Measurements from ENCODE around the gene CAMSAP2.

The CAMSAP2 gene

GRCh38 chr1:200885623-200886402, 147.1 kb downstream of the CAMSAP2 start:
- DNase-seq = no peak

GRCh38 chr1:200886594-200886993, 147.9 kb downstream of the CAMSAP2 start:
- DNase-seq = no peak

- DNase-seq = no peak
Measured at GRCh38 chr1:200887036-200887435, 148.3 kb downstream of the CAMSAP2 start.

DNA sequence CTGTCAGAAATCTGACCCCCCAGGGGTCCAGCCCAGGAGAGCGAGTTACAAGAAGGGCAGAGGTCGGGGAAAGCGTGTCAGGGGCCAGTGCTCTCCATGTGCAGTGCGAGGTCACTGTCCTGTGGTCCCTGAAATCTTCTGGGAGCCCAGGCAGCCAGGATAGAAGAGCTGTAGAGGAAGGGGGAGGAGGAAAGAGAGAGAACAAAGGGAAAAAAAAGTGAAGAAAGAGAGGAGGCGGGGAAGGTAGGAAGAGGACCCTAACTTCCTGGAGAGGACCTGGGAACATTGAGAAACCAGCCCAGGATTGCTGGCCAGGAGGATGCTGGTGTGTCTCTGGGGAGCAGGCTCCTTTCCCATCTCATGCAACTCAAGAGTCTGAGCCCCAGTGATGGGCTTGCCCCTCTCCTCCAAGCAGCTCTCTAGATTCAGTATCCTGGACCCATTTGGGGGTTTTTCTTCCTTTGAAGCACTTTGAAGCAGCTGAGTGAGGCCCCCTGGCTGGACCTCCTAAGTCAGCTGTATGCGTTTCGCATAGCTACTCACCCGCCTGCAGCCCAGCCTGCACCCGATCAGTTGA, 149.2 kb downstream of the CAMSAP2 start:
- DNase-seq = no peak

GRCh38 chr1:200888349-200888838, 149.7 kb downstream of the CAMSAP2 start:
- DNase-seq = no peak

DNA sequence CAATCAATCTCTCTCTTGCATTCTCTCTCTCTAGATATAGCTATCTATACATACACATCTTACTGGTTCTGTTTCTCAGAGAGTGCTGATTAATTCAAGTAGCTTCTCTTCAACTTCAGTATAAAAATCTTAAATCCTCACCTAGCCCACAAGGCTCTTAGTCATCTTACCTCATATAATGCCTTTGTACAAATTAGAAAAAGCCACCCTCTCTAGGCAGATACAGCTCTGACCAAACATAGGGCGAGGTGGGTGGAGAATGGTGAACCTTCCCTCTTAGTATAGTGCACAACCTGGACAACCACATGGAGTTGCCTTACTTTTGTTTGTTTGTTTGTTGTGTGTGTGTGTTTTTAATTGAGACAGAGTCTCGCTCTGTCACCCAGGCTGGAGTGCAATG, 150.9 kb downstream of the CAMSAP2 start:
- DNase-seq = no peak

DNA sequence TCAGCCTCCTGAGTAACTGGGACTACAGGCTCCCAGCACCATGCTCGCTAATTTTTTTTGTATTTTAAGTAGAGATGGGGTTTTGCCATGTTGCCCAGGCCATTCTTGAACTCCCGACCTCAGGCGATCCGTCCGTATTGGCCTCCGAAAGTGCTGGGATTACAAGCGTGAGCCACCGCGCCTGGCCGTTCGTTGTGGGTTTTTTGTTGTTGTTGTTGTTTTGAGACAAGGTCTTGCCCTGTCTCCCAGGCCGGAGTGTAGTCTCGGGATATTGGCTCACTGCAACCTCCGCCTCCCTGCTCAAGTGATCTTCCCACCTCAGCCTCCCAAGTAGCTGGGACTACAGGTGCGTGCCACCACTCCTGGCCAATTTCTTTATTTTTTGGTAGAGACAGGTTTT, 151.3 kb downstream of the CAMSAP2 start:
- no peak for DNase-seq

DNA sequence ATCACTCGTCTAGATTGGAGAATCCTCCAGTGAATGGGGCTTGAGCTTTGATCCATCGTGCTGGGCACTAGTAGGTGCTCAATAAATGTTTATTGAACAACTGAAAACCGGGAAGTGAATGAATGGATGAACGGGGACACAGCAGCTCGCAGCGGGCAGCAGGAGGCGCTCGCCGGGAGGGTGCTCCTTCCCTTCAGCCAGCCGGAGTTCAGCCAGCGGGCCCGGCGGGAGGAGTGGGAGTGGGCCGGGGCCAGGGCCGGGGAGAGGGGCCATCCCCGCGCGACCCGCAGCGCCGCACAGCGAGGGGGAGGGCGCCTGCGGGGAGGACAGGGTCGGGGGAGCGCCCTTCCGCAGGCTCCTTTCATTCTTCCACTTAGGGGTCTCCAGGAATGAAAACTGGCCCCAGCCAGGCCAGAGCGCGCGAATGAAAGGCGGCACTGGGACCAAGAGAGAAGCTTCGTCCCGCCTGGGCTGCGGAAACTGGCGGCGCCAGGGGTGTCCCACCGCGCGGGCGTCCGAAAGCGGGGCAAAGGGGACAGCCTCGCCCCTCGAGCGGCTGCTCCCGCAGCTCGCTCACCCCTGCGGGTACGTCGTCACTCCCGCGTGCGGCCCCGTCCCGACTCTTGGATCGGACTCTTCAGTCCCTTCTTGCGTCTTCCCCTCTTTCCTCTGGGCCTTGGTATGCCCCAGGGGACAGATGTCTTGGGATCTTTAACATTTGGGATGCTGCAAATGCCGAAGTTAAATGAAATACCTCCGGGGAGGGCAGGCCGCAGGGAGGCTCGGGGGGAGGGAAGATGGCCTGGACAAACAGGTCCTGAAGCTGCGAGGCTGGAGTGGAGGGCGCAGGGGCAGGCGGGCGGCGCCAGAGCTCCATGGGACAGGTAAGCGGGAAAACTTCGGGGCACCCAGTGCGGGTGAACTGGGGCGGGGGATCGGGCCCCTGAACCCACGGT, 152.4 kb downstream of the CAMSAP2 start:
- no peak for DNase-seq

DNA sequence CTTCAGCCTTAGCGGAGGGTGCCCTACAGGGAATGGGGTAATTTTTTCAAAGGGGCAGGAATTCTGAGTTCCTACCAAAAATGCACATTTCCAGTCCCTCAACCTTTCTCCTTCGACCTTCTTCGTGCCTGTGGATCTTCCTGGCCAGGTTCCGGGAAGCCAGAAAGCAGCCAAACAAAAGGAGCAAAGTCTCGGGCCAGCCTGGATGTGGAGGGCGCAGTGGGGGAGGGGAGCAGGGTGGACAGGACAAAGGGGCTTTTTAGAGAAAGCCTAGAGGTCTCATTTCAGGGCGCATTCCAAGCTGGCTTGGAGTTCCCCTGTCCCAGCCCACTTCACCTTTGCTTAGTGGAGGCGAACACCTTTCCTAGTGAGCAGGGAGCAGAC, 153.1 kb downstream of the CAMSAP2 start:
- no peak for DNase-seq

GRCh38 chr1:200892546-200892945, 153.9 kb downstream of the CAMSAP2 start:
- DNase-seq = no peak

- no peak for DNase-seq
Measured at GRCh38 chr1:200892958-200893357, 154.3 kb downstream of the CAMSAP2 start.

DNA sequence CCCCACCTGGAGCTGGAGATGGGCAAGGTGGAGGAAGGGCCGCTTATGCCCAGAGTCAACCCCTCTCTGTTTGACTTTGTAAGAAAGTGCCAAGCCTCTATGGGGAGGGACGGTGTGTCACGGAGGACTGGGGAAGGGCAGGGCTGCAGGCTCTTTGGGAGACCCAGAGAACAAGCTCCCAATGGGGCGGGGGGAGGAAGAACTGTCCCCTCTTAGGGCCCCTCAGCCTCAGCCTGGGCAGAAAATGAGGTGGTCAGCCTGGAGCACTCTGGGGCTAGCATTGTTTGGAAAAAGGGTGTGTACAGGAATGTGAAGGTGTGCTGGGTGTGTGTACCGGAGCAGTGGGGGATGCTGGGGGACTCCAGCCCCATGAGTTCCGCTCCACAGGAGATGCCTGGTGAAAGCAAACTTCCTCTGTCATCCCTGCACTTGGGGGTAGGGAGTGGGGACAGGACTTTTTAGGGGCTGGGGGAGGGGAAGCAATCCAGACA, 154.8 kb downstream of the CAMSAP2 start:
- no peak for DNase-seq

GRCh38 chr1:200894712-200895442, 156.2 kb downstream of the CAMSAP2 start, which contains the start of gene INAVA:
Gene INAVA (plus strand): TSS chr1:200894900. CDS start chr1:200898401, 3,501 bp downstream.
- DNase-seq = no peak

DNA sequence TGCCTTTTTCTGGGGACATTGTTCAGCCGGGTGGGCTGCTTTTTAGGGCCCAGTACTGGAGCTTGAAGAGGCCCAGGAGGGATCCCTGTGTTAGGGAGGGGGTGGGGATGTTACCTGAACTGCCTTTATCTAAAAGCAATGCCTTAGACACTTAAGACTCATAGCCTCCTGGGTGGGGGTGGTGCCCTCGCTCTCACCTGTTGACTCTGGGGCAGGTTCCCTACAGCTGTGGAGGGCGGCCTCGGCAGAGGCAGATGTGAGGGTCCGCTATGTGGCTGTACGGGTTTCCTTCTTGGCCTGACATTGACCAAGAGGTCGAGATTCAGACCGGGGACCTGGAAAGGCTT, 156.7 kb downstream of the CAMSAP2 start:
- DNase-seq = no peak

- no peak for DNase-seq
Measured at GRCh38 chr1:200895801-200896530, 157.3 kb downstream of the CAMSAP2 start.

DNA sequence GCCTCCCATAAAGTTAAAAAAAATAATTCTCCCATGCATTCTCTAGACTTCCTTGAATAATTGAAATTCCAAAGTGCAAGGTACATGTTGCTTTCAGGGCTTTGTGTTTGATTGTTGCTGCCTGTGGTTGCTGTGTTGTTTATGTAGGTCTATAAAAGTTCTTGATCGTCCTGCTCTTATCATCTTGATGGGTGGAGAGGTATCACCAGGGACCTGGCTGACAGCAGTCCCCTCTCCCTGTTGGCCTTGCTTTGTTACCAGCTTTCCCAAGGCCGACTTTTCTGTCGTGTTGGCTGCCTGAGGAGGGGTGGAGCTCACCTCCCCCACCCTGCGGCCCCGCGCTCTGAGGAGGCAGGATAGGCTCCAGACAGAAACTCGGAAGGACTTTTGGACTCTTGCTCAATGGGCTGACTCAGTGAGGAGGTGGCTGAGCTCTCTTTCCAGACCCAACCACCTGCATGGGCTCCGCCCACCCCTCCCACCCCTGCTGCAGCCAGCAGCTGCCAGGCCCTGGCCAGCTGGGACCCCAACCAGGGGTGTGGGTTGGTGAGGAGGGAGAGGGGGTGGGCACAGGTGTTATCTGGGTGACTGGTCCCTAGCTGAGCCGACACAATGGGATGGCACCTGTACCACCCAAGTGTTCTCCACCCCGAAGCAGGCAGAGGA, 158.0 kb downstream of the CAMSAP2 start:
- DNase-seq = no peak

DNA sequence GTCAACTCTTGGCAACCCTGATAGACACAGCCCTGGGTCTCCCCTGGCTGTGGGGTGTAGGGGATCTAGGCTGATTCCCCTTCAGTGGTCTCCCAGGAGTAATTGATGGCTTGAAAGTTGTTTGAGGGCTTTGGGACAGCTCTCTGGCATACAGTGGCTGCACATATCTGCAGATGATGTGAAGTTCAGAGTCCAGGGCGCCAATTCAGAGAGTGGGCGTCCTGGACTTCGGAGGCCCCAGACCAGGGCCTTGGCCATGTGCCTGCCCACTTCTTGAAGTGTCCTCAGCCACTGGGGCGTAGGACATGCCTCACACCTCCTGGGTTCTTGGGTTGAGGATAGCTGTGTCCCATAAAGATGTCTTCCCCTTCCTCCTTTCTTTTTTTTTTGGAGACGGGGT, 158.6 kb downstream of the CAMSAP2 start:
- no peak for DNase-seq

DNA sequence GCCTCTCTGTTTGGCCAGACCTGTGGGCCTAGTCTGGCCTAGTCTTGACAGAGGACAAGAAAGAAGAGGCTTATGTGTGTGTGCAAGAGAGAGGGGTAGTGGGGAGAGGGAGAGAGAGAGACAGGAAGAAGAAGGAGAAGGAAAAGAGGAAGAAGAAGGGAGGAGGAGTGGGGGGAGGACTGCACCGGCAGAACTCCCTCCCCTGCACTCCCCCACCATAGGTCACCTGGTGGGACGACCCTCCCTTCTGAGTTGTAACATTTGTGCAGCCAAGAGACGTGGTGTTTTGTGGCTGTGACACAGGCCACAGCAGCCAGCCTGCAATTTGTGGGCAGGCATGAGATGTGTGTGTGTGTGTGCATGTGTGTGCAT, 160.3 kb downstream of the CAMSAP2 start:
- no peak for DNase-seq

- no peak for DNase-seq
Measured at GRCh38 chr1:200899451-200899915, 160.8 kb downstream of the CAMSAP2 start.

GRCh38 chr1:200899954-200900867, 161.5 kb downstream of the CAMSAP2 start:
- no peak for DNase-seq
